Head of caudate nucleus (tissue), 42 donors: ENCODE results near the gene SRPRB.

Experiments
- DNase-seq, 42 donors: peaks; one replicate each; pipeline versions ENCODE4 v3.0.0 to v3.0.0-alpha.2; 2020 to 2021; ENCODE audit warnings: mixed read lengths in 7 of 42
- intact Hi-C: fragments of 100-400 bp; cut with DNase I; formaldehyde crosslinking; loops from one replicate; pipeline ENCODE4 v1.15.0; 2022

The SRPRB gene

GRCh38 chr3:133855002-133855370 lies 49.4 kb downstream of the SRPRB start:
- intact Hi-C loops: no loop called here
- peak in 36 of 42 donors; percentile 11 to 86 (median 52) for DNase-seq

GRCh38 chr3:133855772-133856171 lies 50.2 kb downstream of the SRPRB start:
- intact Hi-C loops: no loop called here
- DNase-seq: no peak

- DNase-seq: no peak
- intact Hi-C loops: no loop called here
Observed at GRCh38 chr3:133856316-133856715, 50.7 kb downstream of the SRPRB start.

GRCh38 chr3:133857767-133858166 lies 52.2 kb downstream of the SRPRB start:
- intact Hi-C loops: no loop called here
- peak in 1 of 42 donors; percentile 8 for DNase-seq

- peak in 1 of 42 donors; percentile 10 for DNase-seq
- intact Hi-C loops: no loop called here
Observed at GRCh38 chr3:133859381-133860234, 54.0 kb downstream of the SRPRB start.

GRCh38 chr3:133860519-133860918 lies 54.9 kb downstream of the SRPRB start:
- intact Hi-C loops: no loop called here
- peak in 1 of 42 donors; percentile 12 for DNase-seq

GRCh38 chr3:133862161-133862560 lies 56.5 kb downstream of the SRPRB start:
- peak in 1 of 42 donors; percentile 11 for DNase-seq
- intact Hi-C loops: no loop called here

- DNase-seq: peak in 1 of 42 donors; percentile 12
- intact Hi-C loops: no loop called here
Observed at GRCh38 chr3:133863911-133864310, 58.3 kb downstream of the SRPRB start.

GRCh38 chr3:133864616-133865015 lies 59.0 kb downstream of the SRPRB start:
- peak in 1 of 42 donors; percentile 10 for DNase-seq
- intact Hi-C loops: no loop called here

- DNase-seq: peak in 1 of 42 donors; percentile 13
- intact Hi-C loops: no loop called here
Observed at GRCh38 chr3:133865136-133865855, 59.7 kb downstream of the SRPRB start.

- intact Hi-C loops: no loop called here
- peak in 1 of 42 donors; percentile 10 for DNase-seq
Observed at GRCh38 chr3:133866141-133866540, 60.5 kb downstream of the SRPRB start.

GRCh38 chr3:133868186-133868585 lies 62.6 kb downstream of the SRPRB start:
- peak in 1 of 42 donors; percentile 15 for DNase-seq
- intact Hi-C loops: no loop called here

- peak in 2 of 42 donors; percentile 11 to 56 for DNase-seq
- intact Hi-C loops: no loop called here
Observed at GRCh38 chr3:133868758-133869475, 63.3 kb downstream of the SRPRB start.

GRCh38 chr3:133869586-133869985 lies 64.0 kb downstream of the SRPRB start:
- intact Hi-C loops: no loop called here

GRCh38 chr3:133870822-133871221 lies 65.2 kb downstream of the SRPRB start:
- intact Hi-C loops: no loop called here
- peak in 1 of 42 donors; percentile 1 for DNase-seq

More at GRCh38 chr3:133869586-133869985, 64.0 kb downstream of the SRPRB start:
- DNase-seq: no peak
